Measurements from ENCODE around the gene KLHL36.

KLHL36 gene

DNA sequence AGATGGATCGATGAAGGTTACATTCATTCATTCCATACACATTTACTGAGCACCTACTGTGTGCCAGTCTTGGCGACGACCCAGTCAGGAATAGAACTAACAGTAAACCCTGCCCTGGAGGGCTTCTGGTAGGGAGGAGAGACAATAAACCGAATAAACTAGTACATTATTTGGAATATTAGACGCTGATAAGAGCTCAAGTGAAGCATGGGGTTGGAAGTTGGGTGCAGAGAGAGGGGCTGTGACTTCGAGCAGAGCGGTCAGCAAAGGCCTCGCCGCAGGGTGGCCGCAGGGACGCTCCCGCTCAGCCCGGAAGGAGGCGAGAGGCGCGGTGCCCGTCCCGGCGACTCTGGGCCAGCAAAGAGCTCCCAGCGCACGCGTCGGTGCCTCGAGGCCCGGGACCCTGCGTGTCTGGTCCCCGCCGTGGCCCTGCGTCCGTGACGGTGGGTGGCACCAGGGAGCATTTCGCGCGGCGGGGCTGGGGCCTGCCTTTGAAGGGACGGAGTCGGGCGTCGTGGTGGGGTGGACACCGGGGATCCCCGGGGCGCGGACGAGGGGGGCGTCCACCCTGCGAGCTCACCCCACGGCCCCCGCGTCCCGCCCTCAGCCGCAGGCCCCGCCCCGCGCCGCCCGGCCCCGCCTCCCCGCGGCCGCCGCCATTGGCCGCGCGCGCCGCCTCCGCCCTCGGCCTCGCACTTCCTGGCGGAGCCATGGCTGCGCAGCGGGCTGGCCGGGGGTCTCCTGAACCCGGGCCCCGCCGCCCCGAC lies at the start of gene KLHL36:
Gene KLHL36, plus strand, starts transcription at position 684 of the 767 bp plus-strand sequence. CDS start 2,357 bp downstream, outside the sequence.
- DNase-seq = peak; percentile 9

DNA sequence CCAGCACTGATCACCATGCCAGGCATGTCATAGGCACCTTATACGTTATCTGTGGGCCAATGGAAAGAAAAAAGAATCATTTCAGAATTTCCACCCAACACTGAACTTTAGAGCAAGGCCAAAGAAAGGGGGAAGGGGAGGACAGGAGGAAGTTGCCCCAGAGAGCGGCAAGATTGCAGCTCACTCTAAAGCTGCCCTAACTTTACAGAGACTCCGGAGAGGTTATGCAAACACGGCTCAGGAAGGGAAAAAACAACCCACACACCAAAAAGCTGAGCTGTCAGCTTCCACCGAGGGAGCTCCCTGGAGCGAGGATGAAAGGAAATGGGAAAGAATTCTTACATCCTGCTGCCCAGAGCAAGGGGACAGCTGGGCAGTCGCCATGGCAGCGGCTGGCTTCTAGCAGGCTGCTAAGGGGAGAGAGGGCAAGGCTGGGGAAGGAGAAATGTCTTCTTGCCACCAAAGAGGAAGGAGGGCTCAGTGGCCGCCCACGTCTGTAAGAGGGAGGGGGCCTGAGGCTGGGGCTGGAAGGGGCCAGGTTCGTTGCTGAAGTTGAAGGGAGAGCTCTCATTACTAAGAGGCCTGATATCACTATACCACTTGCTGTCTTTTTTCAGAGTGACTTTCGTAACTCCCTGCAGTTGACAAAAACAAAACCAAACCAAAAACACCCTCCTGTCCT lies 48.6 kb upstream of the KLHL36 start:
- peak; percentile 93 for DNase-seq

DNA sequence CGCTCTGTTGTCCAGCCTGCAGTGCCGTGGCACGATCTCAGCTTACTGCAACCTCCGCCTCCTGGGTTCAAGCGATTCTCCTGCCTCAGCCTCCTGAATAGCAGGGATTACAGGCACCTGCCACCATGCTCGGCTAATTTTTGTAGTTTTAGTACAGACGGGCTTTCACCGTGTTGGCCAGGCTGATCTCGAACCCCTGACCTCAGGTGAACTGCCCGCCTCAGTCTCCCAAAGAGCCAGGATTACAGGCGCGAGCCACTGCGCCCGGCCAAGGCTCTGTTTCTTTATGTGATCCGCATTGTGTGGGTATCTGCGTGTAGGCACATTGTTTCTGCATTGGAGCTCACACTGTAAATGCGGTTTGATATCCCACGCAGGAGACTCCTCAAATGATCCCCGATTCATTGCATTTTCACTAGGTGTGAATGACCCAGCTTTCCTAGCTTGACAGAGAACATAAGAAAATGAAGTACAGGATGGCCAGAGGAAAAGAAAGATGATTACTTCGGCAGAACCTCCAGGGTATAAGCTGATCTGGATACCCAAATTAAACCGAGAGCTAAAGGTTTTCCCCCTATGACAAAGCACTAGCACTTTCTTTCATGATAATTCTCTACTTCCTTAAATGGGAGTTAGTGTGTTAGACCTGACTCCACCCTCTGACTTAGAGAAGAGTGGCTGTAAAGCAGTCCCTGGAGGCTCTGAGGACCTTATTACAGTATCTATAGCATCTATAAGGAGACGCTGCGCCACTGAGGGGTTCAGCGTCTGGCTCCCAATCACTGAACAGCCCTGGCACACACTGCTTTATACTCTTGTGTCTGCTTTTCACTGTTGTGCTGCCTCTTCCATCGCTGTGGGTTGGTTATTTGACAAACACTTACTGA lies 47.7 kb upstream of the KLHL36 start:
- DNase-seq = peak; percentile 87

DNA sequence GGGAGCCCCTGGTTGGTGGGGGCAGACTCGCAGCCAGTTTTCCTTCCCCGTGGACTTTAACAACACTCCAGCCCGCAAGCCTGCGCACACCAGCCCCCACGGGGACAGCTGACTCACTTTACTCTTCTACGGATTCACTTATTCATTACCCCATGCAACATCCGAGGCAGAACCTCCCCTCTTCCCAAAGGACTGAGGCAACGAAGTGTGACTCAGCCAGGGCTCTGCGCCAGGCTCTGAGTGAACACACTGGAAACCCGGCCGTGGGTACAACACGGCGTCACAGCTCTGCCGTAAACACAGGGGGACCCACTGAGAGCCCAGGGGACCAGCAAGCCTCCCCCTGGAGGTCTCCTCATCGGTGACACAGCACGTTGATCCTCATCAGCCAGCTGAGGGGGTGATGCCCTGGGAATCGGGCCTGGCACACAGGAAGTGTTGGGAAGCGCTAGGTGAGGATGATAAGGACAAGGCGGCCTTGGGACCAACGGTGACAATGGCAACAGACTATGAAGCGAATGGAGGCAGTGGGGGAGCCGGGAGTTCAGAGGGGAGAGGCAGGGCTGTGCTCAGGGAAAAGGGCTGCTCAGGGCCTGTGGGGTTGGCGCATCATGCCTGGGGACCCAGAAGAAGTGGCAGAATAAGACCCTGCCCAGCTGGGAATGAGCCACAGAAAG lies 45.0 kb upstream of the KLHL36 start:
- peak; percentile 84 for DNase-seq

DNA sequence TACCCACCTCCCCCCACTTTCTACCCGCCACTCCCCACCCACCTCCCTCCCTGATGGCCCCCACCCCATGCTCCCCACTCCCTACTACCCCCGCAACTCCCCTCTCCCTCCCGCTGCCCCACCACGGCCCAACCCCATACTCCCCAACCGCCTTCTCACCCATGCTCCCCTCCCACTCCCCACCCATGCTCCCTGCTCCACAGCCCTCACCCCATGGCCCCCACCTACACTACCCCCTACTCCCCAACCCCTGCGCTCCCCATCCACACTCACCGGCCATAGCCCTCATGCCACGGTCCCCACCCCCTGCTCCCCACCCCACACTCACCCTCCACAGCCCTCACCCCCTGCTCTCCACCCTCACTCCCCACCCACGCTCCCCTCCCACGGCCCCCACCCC lies 44.4 kb upstream of the KLHL36 start:
- DNase-seq = no peak

DNA sequence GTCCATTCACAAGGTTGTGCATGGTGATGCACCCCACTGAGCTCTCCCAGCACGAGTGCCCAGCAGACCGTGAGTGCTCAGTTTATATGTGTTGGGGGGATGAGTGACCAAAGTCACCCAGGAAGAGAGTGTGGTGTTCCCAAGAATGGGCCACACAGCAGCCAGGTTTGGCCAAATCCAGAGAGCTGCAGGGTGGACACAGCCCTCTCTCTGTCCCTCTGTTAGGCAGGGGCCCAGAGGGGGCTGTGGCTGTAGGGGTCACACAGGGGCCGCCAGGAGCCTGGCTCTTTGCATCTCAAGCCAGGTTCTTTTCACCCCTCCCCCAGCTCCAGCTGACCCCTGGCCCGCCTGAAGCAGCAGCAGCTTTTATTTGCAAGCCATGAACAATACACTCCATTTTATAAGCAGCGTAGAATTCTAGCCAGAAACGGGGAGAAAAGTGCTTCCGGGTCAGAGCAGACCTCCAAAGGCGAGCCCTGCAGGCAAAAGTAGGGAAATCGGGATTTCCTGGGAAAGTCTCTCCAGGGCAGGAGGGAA lies 43.8 kb upstream of the KLHL36 start:
- no peak for DNase-seq

DNA sequence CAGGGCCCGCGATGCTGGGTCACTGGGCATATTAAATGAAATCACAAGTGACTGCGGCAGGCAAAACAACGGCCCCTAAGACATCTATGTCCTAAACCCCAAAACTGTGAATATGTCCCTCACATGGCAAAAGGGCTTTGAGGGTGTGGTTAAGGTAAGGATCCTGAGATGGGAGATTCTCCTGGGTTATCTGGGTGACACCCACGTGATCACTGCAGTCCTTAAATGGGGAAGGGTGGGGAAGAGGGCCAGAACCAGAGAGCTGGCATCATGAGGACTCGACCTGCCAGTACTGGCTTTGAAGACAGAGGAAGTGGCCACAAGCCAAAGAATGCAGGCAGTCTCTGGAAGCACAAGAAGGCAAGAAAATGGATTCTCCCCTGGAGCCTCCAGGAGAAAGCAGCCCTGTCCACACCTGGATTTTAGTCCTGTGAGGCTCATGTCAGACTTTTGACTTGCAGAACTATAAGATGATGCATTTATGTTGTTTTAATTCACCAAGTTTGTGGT lies 42.9 kb upstream of the KLHL36 start:
- no peak for DNase-seq

DNA sequence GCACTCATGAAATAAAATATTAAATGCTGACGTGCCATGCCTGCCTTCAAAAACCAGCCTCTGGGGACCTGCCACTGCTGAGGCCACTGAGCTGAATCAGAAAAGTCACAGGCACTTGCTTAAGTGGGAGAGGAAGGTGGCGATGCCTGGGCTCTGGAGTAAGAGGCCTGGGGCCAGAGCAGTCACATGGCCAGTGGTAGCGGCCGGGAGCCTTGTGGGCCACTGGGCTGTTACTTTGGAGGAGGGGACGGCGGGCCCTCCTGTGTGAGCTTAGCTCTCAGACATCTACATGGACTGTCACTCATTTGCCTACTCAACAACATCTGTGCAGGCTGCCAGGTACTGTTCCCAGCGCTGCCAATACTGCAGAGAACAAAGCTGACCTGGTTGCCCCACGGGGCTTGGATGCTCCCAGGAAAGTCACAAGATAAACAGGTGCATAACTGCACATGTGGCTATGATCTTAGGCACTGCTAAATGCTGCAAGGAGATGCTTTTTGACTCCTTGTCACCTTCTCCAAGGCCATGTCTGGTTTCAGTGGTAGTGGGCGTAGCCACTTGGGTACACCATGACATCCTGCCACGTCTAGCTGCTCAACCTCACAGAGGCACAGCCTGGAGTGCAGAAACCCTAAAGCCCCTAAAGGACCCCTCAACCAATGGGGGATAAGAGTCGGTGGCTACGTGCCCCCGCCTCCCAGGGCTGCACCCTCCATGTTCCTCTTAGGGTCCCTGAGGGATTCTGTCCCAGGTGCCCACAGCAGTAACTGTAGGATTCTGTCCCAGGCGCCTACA lies 42.0 kb upstream of the KLHL36 start:
- no peak for DNase-seq

DNA sequence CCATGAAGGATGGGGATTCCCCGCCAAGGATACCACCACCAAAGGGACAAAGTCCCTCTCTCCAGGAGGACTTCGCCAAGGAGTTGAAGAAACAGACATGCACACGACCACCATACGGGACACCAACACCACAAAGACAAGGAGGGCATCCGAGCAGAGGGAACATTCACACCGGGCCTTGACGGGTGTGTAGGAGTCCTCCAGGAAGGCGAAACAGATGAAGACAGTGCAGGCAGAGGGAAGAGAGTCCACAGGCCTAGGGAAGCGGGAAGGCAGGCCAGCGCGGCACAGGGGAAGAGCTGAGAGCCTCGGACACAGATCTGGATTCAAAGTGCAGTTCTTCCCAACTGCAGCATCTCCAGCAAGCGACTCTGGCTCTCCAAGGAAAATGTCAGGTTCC lies 41.2 kb upstream of the KLHL36 start:
- no peak for DNase-seq

DNA sequence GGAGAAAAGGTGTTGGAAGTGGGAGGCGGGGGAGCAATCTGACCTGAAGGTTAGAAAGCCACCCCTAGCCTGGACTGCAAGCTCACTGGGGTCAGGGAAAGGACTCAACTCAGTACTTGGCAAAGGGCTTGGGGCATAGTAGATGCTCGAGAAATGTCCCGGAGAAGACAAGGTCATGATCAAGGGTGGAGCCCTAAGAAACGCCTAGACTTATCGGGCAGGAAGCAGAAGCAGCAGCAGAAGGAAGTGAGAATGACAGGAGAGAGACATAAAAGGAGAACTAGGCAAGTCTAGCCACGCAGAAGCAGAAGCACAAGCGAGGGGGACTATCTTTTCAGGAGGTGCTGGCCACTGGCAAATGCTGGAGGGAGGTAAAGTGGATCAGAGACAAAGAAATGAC lies 40.6 kb upstream of the KLHL36 start:
- peak; percentile 94 for DNase-seq

DNA sequence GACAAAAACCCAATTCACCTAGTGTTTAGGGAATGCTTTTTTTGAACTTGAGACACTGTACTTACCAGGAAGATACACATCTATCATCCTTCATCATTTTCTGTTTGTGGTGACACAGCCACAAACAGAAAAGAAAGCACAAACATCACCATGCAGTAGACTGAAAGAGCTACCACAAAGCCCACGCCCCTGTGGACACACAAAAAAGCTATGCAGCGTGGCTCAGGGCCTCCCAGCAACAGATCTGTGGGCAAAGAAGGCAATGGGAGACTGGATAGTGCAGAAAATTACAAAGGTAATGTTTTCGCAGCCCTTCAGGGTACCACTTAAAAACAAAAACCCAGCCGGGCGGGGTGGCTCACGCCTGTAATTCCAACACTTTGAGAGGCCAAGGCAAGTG lies 40.0 kb upstream of the KLHL36 start:
- DNase-seq = peak; percentile 47

DNA sequence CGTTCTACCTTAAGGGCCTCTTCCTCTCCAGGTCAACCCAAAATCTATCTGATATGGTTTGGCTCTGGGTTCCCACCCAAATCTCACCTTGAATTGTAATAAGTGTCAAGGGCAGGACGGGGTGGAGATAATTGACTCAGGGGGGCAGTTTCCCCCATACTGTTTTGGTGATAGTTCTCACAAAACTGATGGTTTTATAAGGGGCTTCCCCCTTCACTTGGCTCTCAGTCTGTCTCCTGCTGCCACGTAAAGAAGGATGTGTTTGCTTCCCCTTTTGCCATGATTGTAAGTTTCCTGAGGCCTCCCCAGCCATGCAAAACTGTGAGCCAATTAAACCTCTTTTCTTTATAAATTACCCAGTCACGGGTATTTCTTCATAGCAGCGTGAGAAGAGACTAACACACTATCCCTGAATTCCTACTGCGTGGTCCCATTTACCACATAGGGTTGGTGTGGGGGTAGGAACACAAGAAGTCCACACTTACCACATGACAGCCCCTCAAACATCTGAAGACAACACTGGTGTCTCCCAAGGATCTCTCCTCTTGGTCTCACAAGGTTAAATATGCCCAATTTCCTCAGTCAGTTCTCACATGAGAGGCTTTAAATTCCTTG lies 38.6 kb upstream of the KLHL36 start:
- no peak for DNase-seq

DNA sequence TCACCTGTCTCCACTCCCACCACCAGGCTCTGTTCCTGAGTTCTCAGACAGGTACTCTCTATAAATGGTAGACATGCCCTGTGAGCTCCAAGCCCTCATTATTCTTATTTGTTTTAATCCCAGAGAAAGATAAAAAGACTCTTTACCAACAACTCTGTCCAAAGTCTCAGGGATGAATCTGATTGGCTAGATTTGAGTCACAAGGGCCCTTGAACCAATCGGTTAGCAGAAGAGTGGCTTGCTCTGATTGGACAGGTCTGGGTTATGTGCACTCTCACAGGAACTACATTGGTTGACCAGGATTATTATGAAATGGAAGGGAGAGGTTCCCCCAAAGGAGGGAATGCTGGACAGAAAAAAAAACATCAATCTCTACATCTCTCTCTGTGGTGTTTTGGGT lies 37.9 kb upstream of the KLHL36 start:
- DNase-seq = no peak

DNA sequence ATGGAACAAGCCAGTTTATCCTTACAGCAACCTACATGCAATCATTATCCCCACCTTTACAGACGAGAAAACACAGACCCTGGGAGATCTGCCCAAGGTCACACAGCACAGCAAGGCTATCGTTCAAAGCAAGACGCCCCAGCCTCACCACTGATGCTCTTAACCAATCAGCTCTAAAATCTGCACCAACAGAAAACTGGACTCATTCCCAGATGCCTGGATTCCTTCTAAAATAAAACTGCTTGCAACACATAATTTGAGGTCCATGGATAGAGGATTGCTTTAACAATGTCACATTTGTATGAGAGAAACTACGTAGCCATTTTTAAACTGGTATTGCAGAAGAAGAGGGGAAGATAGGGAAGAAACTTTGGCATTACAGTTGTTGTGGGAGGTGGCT lies 37.3 kb upstream of the KLHL36 start:
- no peak for DNase-seq

DNA sequence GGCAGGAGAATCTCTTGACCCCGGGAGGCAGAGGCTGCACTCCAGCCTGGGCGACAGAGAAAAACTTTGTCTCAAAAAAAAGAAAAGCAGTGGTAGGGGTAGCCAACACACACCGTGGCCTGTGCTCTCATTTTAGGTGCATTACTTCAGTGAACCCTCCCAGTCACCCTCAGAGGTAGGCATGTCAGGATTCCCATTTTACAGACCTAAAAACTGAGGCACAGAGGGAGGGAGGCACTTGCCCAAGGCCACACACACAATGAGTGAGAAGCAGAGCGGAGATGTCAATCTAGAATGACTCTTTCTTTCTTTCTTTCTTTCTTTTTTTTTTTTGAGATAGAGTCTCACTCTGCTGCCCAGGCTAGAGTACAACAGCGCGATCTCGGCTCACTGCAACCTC lies 35.6 kb upstream of the KLHL36 start:
- no peak for DNase-seq

DNA sequence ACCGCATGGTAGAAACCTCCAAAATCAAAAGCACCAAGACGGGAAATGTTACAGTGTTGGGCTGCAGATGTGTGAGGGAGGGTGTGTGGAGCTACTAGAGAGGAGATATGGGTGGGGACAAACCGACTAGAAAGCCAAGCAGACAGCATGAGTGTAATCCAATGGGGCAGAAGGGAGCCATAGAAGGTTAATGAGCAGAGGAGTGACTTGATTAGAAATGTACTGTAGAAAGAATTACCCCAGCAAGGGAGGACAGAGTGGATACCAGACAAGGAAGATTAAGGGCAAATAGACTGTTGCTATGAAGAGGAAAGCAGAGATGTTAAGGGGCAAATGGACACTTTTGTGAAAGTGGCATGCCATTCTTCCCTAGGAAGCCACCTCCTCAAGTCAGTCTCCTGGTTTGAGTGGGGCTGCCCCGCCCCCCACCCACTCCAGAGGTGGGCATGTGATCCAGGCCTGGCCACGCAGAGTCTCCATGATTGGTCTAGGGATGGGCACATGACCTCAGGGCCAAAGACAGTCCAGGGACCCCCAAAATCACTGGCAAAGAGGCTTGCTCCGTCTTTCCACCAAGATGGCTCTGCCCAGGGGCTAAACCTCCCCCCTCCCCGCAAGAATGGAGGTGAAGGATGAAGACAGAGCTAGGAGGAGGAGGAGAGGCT lies 34.8 kb upstream of the KLHL36 start:
- no peak for DNase-seq

DNA sequence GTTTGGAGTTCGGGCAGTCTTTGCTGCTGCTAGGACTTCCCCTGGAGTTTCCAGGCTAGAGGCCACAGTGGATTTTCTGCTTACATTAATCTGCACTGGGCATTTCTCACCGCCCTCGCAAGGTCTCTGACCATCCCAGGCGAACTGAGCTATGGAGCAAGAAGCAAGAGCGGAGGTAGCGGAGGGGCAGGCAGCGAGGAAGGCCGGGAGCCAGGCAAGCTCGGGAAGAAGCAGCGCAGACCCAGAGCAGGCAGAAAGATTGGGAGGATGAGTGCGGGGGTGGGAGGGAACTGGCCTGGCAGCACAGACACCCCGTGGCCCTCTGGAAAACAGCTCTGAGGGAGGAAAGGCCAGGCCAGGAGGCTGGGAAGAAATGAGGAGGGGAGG lies 34.2 kb upstream of the KLHL36 start:
- DNase-seq = no peak

DNA sequence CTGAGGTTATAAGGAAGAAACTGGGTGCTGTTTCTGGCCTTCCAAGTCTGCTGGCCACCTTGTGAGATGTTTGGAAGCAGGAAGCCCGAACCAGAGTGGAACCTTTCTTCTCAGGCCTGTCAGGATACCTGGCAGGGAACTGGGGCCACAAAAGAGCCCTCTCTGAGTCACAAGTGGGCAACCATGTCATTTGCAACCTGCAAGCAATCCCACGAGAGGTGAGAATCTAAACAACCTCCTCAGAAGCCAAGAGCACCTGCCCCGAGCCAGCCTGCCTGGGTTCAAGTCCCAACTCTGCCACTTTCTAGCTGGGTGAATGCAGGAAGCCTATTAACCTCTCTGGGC lies 33.7 kb upstream of the KLHL36 start:
- DNase-seq = no peak

DNA sequence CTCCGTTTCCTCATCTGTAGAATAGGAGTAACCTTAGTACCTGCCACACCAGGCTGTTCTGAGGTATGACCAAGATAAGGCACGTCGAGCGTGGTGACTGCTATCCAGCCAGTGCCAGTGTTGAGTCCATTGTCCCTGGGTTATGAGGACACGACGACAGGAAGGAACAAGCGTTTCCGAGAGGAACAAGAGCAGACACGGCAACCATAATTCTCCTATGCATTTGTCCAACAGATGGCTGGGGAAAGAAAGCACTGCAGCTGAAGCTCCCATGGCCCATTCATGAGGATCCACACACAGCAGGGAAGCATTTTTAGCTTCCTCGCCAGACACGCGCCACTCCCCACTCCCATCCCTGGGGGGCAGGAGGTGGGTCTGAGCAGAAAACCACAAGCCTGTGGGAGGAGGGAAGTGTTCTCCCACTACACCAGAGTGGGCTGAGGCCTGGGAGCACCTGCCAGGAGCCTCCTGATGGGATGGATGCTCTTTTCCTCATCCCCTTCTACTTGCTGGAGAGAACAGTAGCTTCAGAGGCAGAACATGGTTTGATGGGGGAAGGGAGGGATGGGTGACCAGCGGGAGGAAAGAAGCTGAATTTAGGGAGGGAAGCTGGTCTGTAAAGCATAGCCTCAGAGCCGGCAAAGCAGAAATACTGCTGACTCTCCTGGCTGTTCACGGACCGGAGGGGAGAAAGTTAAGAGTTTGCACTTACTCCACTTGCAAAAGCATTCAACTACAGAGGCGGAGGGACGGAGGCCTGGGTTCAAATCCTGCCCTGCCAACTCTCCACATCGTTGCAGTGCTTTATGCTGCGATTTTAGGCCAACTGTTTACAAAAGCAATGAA lies 33.1 kb upstream of the KLHL36 start:
- no peak for DNase-seq

DNA sequence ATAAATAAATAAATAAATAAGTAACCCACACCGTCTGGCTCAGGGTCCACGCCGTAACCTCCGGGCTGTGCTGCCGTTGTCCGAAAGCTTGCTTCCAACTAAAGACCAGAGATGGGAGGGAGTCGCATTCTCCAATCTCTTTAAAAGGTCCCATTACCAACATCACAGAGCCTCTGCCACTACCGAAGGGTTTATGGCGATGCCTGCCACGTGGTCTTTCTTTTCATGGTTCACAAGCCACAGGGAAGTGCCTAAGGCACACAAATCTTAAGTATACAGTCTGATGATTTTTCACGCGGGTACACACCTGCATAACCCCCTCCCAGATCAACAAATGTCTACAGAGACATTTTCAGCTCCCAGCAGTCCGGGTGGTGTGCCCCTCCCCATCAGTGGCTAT lies 31.8 kb upstream of the KLHL36 start:
- no peak for DNase-seq

Data from MV-4-11 (cell line).